Mononuclear cell (primary cell): ENCODE measurements around the gene HOXD9. TPM values are rescaled to one million over a fixed set of nuclear protein-coding genes. Genes with fewer than 3 reads are reported as not detected.

Experiments used
- H3K27me3 ChIP-seq: 2 replicates; pipeline ENCODE4 v1.6.0; 2011; ENCODE audit warnings: low read length, control low read depth; ENCODE audit not compliant: insufficient read depth
- H3K4me1 ChIP-seq: 2 replicates; pipeline ENCODE4 v1.5.1; 2011; ENCODE audit warnings: mild to moderate bottlenecking, low read length, control low read depth; ENCODE audit not compliant: insufficient read depth
- H3K4me3 ChIP-seq: 2 replicates; pipeline ENCODE4 v1.5.1; 2011; ENCODE audit warnings: mild to moderate bottlenecking, low read length, moderate library complexity
- H3K9me3 ChIP-seq: 2 replicates; pipeline ENCODE4 v1.5.1; 2011; ENCODE audit warnings: low read depth, mild to moderate bottlenecking, control low read depth, low read length
- total RNA-seq: library from RNA; depleted of rRNA; stranded (reverse); fragments of >200 nt; gene quantifications from one replicate; pipeline ENCODE4 v1.2.3, GENCODE V29; 2012

Gene HOXD9
- total RNA-seq, 1 donor: not detected

GRCh38 chr2:176174382-176174823, 51.9 kb downstream of the HOXD9 start:
- H3K4me1 ChIP-seq: no peaks in the 10 kb centered on the region
- no peak overlapping the region for H3K4me3 ChIP-seq
- H3K27me3 ChIP-seq: peaks cover 100% of the 10 kb centered on the region
- H3K9me3 ChIP-seq: no peaks in the 10 kb centered on the region

Other genes with a start within 250 kb of the HOXD9 start
- gene LNPK, start 120.5 kb upstream of the HOXD9 start, total RNA-seq: 17.4 TPM
- gene EVX2, start 38.8 kb upstream of the HOXD9 start, total RNA-seq: not detected
- gene HOXD13, start 30.0 kb upstream of the HOXD9 start, total RNA-seq: not detected
- not detected for gene HOXD12, start 22.9 kb upstream of the HOXD9 start, total RNA-seq
- gene HOXD11, start 15.4 kb upstream of the HOXD9 start, total RNA-seq: not detected
- not detected for gene HOXD10, start 5.9 kb upstream of the HOXD9 start, total RNA-seq
- gene HOXD8, start 7.0 kb downstream of the HOXD9 start, total RNA-seq: not detected
- 0.21 TPM for gene HOXD4, start 28.8 kb downstream of the HOXD9 start, total RNA-seq
- not detected for gene HOXD3, start 34.6 kb downstream of the HOXD9 start, total RNA-seq
- not detected for gene HOXD1, start 65.9 kb downstream of the HOXD9 start, total RNA-seq
- 5.0 TPM for gene MTX2, start 146.7 kb downstream of the HOXD9 start, total RNA-seq